ENCODE data around the gene GLCE.
"Not testable (repeated sequence)": the region's sequence is repeated elsewhere in the genome, so short reads cannot be mapped to it uniquely, and the experiment has no call there.

GLCE gene

DNA sequence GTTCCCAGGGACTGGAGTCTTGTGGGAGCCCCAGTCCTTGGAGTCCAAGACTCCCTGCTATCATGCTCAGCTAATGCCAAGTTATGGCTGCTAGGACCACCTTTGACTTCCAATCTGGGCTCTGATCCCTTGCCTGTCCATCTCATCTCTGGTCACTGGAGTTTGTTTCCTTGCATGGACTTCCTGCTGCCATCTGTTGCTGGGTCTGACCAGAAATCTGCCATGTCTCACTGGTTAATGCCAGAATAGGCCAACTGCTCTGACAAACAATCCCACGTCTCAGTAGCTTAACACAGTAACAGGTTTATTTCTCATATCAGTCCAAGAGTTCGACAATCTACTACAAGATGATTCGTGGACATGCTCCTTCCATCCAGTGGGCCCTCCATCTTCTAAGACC, 10.1 kb upstream of the GLCE start:
- no peak for DNase-seq (ENCODE audit: low spot score)
- H3K27ac ChIP-seq, result no peak overlapping the region
- no peak for TF ChIP-seq CTCF (IDR thresholded peaks at IDR 0.05)
- no peak overlapping the region for H3K4me3 ChIP-seq

- no peak for TF ChIP-seq CTCF (IDR thresholded peaks at IDR 0.05)
- Histone ChIP-seq H3K4me3 (no peak overlapping the region), H3K27ac (no peak overlapping the region)
- no peak for DNase-seq (ENCODE audit: low spot score)
Observed at GRCh38 chr15:69150841-69151240, 9.6 kb upstream of the GLCE start.

- no peak for DNase-seq (ENCODE audit: low spot score)
- TF ChIP-seq CTCF (IDR thresholded peaks at IDR 0.05), result no peak
- no peak overlapping the region for H3K27ac ChIP-seq
Observed at GRCh38 chr15:69153046-69153445, 7.4 kb upstream of the GLCE start.

GRCh38 chr15:69153587-69153986, 6.8 kb upstream of the GLCE start:
- H3K27ac ChIP-seq; H3K4me3 ChIP-seq; DNase-seq (ENCODE audit: low spot score): not testable (repeated sequence)

More at GRCh38 chr15:69153046-69153445, 7.4 kb upstream of the GLCE start:
- no peak overlapping the region for H3K4me3 ChIP-seq

GRCh38 chr15:69154078-69154477, 6.4 kb upstream of the GLCE start:
- H3K27ac ChIP-seq, result no peak overlapping the region
- no peak for TF ChIP-seq CTCF (IDR thresholded peaks at IDR 0.05)
- H3K4me3 ChIP-seq, result no peak overlapping the region
- DNase-seq (ENCODE audit: low spot score), result no peak

DNA sequence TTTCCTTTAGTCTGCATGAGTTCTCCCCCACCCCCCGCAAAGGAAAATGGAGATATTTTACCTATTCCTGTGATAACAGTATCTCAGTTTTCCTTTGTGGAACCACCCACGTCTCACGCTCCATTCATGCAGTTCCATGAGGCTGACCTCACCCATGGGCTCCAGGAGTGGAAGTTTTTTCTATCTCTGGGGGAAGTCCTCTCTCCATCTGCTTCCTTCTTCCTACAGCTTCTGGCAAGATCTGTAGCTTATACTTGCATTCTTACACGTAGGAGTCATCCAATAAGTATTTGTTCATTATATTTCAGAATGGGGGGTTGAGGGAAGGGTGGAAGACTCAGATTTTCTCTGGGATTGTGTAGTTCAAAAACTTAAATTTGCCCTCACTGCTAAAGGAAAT, 5.8 kb upstream of the GLCE start:
- no peak overlapping the region for H3K27ac ChIP-seq
- no peak for DNase-seq (ENCODE audit: low spot score)
- no peak for TF ChIP-seq CTCF (IDR thresholded peaks at IDR 0.05)
- H3K4me3 ChIP-seq, result no peak overlapping the region

GRCh38 chr15:69156736-69157381, 3.6 kb upstream of the GLCE start:
- Histone ChIP-seq H3K4me3 (no peak overlapping the region), H3K27ac (no peak overlapping the region)
- TF ChIP-seq CTCF (IDR thresholded peaks at IDR 0.05), result no peak
- DNase-seq (ENCODE audit: low spot score), result no peak

Measured in coronary artery (tissue), 2 donors.